ENCODE results near the gene ARL5A. TPM values are rescaled to one million over a fixed set of nuclear protein-coding genes. Genes with fewer than 3 reads are reported as not detected.

ARL5A gene
- polyA plus RNA-seq, 3 donors: 21.3 to 85.8 (median 74.5) TPM

DNA sequence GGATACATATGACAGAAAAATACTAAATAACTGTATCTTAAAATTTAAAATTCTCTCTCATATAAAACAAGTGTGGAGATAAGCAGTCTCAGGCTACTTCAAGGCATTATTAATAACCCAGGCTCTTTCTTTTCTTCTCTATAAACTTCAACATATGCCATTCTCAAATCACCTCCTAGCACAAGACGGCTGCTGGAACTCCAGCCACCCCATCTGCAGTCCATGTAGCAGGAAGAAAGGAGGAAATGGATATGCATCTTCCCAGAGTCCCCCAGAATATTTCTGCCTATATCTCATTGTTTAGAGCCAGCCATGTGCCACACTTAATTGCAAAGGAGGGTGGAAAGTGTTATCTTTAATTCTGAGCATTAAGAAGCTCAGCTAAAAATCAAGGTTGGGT lies 58.6 kb downstream of the ARL5A start:
- no peak overlapping the region for H3K9ac ChIP-seq (ENCODE audit: insufficient read depth, low read length, poor library complexity, severe bottlenecking)
- whole genome bisulfite sequencing (ENCODE audit: insufficient coverage): no CpG with 5 or more reads among the region's 1 CpG
- Mint-ChIP-seq H3K4me3 (no peak overlapping the region), H3K27me3 (ENCODE audit: low read depth in 3 of 3) (no peaks in the 10 kb centered on the region), H3K36me3 (peaks cover 28 to 34% of the 10 kb centered on the region in 2 donors), H3K9me3 (peaks cover 0 to 2% (median 0%) of the 10 kb centered on the region in 7 donors), H3K27ac (peak overlapping the region in 1 of 7 donors; percentile 41), H3K4me1 (peaks cover 3% of the 10 kb centered on the region)
- no peaks in the 10 kb centered on the region for H3K27me3 ChIP-seq (ENCODE audit: control insufficient read depth in 2 of 2, insufficient read depth in 2 of 2, low read length in 2 of 2)
- TF ChIP-seq, protein P1, sequence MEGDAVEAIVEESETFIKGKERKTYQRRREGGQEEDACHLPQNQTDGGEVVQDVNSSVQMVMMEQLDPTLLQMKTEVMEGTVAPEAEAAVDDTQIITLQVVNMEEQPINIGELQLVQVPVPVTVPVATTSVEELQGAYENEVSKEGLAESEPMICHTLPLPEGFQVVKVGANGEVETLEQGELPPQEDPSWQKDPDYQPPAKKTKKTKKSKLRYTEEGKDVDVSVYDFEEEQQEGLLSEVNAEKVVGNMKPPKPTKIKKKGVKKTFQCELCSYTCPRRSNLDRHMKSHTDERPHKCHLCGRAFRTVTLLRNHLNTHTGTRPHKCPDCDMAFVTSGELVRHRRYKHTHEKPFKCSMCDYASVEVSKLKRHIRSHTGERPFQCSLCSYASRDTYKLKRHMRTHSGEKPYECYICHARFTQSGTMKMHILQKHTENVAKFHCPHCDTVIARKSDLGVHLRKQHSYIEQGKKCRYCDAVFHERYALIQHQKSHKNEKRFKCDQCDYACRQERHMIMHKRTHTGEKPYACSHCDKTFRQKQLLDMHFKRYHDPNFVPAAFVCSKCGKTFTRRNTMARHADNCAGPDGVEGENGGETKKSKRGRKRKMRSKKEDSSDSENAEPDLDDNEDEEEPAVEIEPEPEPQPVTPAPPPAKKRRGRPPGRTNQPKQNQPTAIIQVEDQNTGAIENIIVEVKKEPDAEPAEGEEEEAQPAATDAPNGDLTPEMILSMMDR (IDR thresholded peaks at IDR 0.05): no peak
- H3K27ac ChIP-seq (ENCODE audit: low read depth in 1 of 2, low read length in 2 of 2): no peak overlapping the region
- no peaks in the 10 kb centered on the region for H3K79me2 ChIP-seq (ENCODE audit: insufficient read depth, low read length)
- no peak overlapping the region for H3K4me3 ChIP-seq (replicated peaks in 1 of 3; ENCODE audit: low read depth in 2 of 3, low read length in 3 of 3)
- H2AFZ ChIP-seq (ENCODE audit: insufficient read depth, low read depth, low read length, poor library complexity, severe bottlenecking): no peak overlapping the region
- no peaks in the 10 kb centered on the region for H3K9me3 ChIP-seq (replicated peaks in 1 of 2; ENCODE audit: control insufficient read depth in 1 of 2, insufficient read depth in 1 of 2, low read length in 2 of 2)
- intact Hi-C loops (cut with micrococcal nuclease): no loop called here
- H4K20me1 ChIP-seq (ENCODE audit: insufficient read depth, low read length): no peaks in the 10 kb centered on the region
- H3K4me1 ChIP-seq (ENCODE audit: control insufficient read depth in 1 of 2, insufficient read depth in 2 of 2, low read length in 2 of 2): no peaks in the 10 kb centered on the region
- peaks cover 6 to 50% of the 10 kb centered on the region in 2 donors for H3K36me3 ChIP-seq (replicated peaks in 1 of 2; ENCODE audit: control insufficient read depth in 1 of 2, insufficient read depth in 2 of 2, low read length in 2 of 2)
- no peak overlapping the region for H3K4me2 ChIP-seq (replicated peaks; ENCODE audit: extremely low read depth, low read length, poor library complexity, severe bottlenecking)
- DNase-seq: no peak

- Histone ChIP-seq H3K9me3 (replicated peaks in 1 of 2; ENCODE audit: control insufficient read depth in 1 of 2, insufficient read depth in 1 of 2, low read length in 2 of 2) (no peaks in the 10 kb centered on the region), H3K4me1 (ENCODE audit: control insufficient read depth in 1 of 2, insufficient read depth in 2 of 2, low read length in 2 of 2) (no peaks in the 10 kb centered on the region), H3K27me3 (ENCODE audit: control insufficient read depth in 2 of 2, insufficient read depth in 2 of 2, low read length in 2 of 2) (no peaks in the 10 kb centered on the region), H4K20me1 (ENCODE audit: insufficient read depth, low read length) (no peaks in the 10 kb centered on the region), H2AFZ (ENCODE audit: insufficient read depth, low read depth, low read length, poor library complexity, severe bottlenecking) (no peak overlapping the region), H3K36me3 (replicated peaks in 1 of 2; ENCODE audit: control insufficient read depth in 1 of 2, insufficient read depth in 2 of 2, low read length in 2 of 2) (peaks cover 6 to 57% of the 10 kb centered on the region in 2 donors), H3K79me2 (ENCODE audit: insufficient read depth, low read length) (no peaks in the 10 kb centered on the region), H3K9ac (ENCODE audit: insufficient read depth, low read length, poor library complexity, severe bottlenecking) (no peak overlapping the region), H3K4me2 (replicated peaks; ENCODE audit: extremely low read depth, low read length, poor library complexity, severe bottlenecking) (no peak overlapping the region), H3K27ac (ENCODE audit: low read depth in 1 of 2, low read length in 2 of 2) (no peak overlapping the region), H3K4me3 (replicated peaks in 1 of 3; ENCODE audit: low read depth in 2 of 3, low read length in 3 of 3) (no peak overlapping the region)
- TF ChIP-seq, protein P1 (IDR thresholded peaks at IDR 0.05): no peak
- intact Hi-C loops (cut with micrococcal nuclease): no loop called here
- Mint-ChIP-seq H3K27ac (no peak overlapping the region), H3K27me3 (ENCODE audit: low read depth in 3 of 3) (no peaks in the 10 kb centered on the region), H3K9me3 (peaks cover 0 to 2% (median 0%) of the 10 kb centered on the region in 7 donors), H3K4me1 (peaks cover 3% of the 10 kb centered on the region), H3K36me3 (peaks cover 30 to 36% of the 10 kb centered on the region in 2 donors), H3K4me3 (no peak overlapping the region)
- DNase-seq: no peak
- 93% methylated on average over 2 of the region's 2 CpGs for whole genome bisulfite sequencing (ENCODE audit: insufficient coverage)
These were observed 60.7 kb downstream of the ARL5A start for GRCh38 chr2:151767536-151767935.

All from CD14-positive monocyte (primary cell).